OCI-LY7 (cell line): ENCODE results near the gene GOLGA8J. TPM values are rescaled to one million over a fixed set of nuclear protein-coding genes. Genes with fewer than 3 reads are reported as not detected.
A peak's percentile ranks its signal among the peaks of the same experiment; 100 is the strongest.
"Not testable (repeated sequence)": the region's sequence is repeated elsewhere in the genome, so short reads cannot be mapped to it uniquely, and the experiment has no call there.

ENCODE experiments used
- Bru-seq: library from RNA; stranded (reverse); fragments of 400-500 nt; gene quantifications from one replicate; lab custom pipeline; 2021; lab: Mats Ljungman, UMichigan
- BruChase-seq, 2 experiments: library from RNA; stranded (reverse); fragments of 400-500 nt; gene quantifications; one replicate each; lab custom pipeline; 2021; lab: Mats Ljungman, UMichigan
- BruUV-seq: library from RNA; stranded (reverse); fragments of 400-500 nt; replicated peaks from 2 replicates; lab custom pipeline; 2021; lab: Mats Ljungman, UMichigan
- CTCF ChIA-PET: fragments of 300-600 bp; sonication (Branson Sonifier 250); formaldehyde crosslinking; loops from one replicate; lab custom pipeline; 2022; ENCODE audit warnings: antibody characterized with exemption; ENCODE audit not compliant: unreplicated experiment; lab: Charles Lee
- POLR2A ChIA-PET: fragments of 300-600 bp; sonication (Branson Sonifier 250); formaldehyde crosslinking; loops from one replicate; lab custom pipeline; 2022; ENCODE audit warnings: antibody characterized with exemption; lab: Charles Lee
- DNase-seq: peaks from one replicate; pipeline ENCODE4 v3.0.0-alpha.2; 2015; ENCODE audit warnings: low spot score
- H2AFZ ChIP-seq: fragments of 200-600 bp; sonication (generic), shearing (Covaris generic); 2 replicates; pipeline ENCODE4 v1.6.1; 2014; ENCODE audit warnings: mild to moderate bottlenecking, antibody characterized with exemption, low read length, moderate library complexity
- H3K27ac ChIP-seq: fragments of 200-600 bp; sonication (generic); 2 replicates; pipeline ENCODE4 v1.5.1; 2014; ENCODE audit warnings: mixed run types, low read depth, mild to moderate bottlenecking, moderate library complexity, low read length, inconsistent platforms; ENCODE audit not compliant: poor library complexity, severe bottlenecking
- H3K36me3 ChIP-seq: fragments of 200-600 bp; sonication (generic); 2 replicates; pipeline ENCODE4 v1.6.1; 2014; ENCODE audit warnings: mild to moderate bottlenecking, antibody characterized with exemption, low read length, moderate library complexity, mixed read lengths; ENCODE audit not compliant: insufficient read depth
- H3K4me1 ChIP-seq: fragments of 200-600 bp; sonication (generic); 2 replicates; pipeline ENCODE4 v1.5.1; 2014; ENCODE audit warnings: mild to moderate bottlenecking, low read length; ENCODE audit not compliant: insufficient read depth, poor library complexity, severe bottlenecking
- H3K4me2 ChIP-seq: fragments of 200-600 bp; sonication (generic); 2 replicates; pipeline ENCODE4 v1.6.1; 2014; ENCODE audit warnings: mild to moderate bottlenecking, low read length
- H3K4me3 ChIP-seq: fragments of 200-600 bp; sonication (generic); 2 replicates; pipeline ENCODE4 v1.5.1; 2014; ENCODE audit warnings: mild to moderate bottlenecking, low read depth, low read length; ENCODE audit not compliant: poor library complexity, severe bottlenecking
- H3K79me2 ChIP-seq: fragments of 200-600 bp; sonication (generic); 2 replicates; pipeline ENCODE4 v1.6.1; 2016; ENCODE audit warnings: low read depth, mild to moderate bottlenecking, low read length, moderate library complexity, mixed read lengths; ENCODE audit not compliant: insufficient read depth
- H3K9me2 ChIP-seq: fragments of 200-600 bp; sonication (generic); 2 replicates; pipeline ENCODE4 v1.6.1; 2016; ENCODE audit warnings: mild to moderate bottlenecking, low read length, mixed read lengths; ENCODE audit not compliant: insufficient read depth
- H3K9me3 ChIP-seq: fragments of 200-600 bp; sonication (generic); 2 replicates; pipeline ENCODE4 v1.6.1; 2014; ENCODE audit warnings: mild to moderate bottlenecking, mixed run types, low read length, mixed read lengths
- H4K20me1 ChIP-seq: fragments of 200-600 bp; sonication (generic); 2 replicates; pipeline ENCODE4 v1.6.1; 2014; ENCODE audit warnings: mild to moderate bottlenecking, antibody characterized with exemption, low read length, moderate library complexity, mixed read lengths; ENCODE audit not compliant: insufficient read depth
- CTCF ChIP-seq: fragments of 200-600 bp; sonication (generic); conservative IDR thresholded peaks from 2 replicates; pipeline ENCODE4 v1.5.1; 2014; ENCODE audit warnings: mild to moderate bottlenecking, antibody characterized with exemption, low read length, moderate library complexity, mixed read lengths
- EZH2phosphoT487 ChIP-seq: fragments of 200-600 bp; sonication (generic); IDR thresholded peaks from 2 replicates; pipeline ENCODE4 v1.6.1; 2018; ENCODE audit warnings: low read depth, borderline replicate concordance, mild to moderate bottlenecking, mixed run types, antibody characterized with exemption, low read length, moderate library complexity, mixed read lengths
- intact Hi-C: fragments of 100-400 bp; cut with micrococcal nuclease; formaldehyde crosslinking; loops from one replicate; pipeline ENCODE4 v1.10.0; 2022; ENCODE audit not compliant: unreplicated experiment
- long read RNA-seq: library from polyadenylated mRNA; stranded (forward); transcript quantifications from one replicate; pipeline ENCODE4 v2.0.0, GENCODE V29; 2022
- total RNA-seq, 2 experiments: library from RNA; depleted of rRNA in 1 of 2; stranded (reverse); fragments of >200 nt in 1 of 2; shearing (Covaris generic) in 1 of 2; gene quantifications; 2 replicates each; pipeline ENCODE4 v1.2.3, GENCODE V29; 2014 to 2022

GOLGA8J gene
- total RNA-seq (2014; rRNA removed; shearing (Covaris generic)) (not detected in 2 replicates), total RNA-seq (2022) (not detected in 2 replicates), Bru-seq, nascent RNA (not detected), BruChase-seq, experiment 1, labeled RNA remaining after a 6-hour chase (percentile 10 among the genes with signal in this experiment), BruChase-seq, experiment 2, labeled RNA remaining after a 2-hour chase (not detected)
- long read RNA-seq = 0 reads

DNA sequence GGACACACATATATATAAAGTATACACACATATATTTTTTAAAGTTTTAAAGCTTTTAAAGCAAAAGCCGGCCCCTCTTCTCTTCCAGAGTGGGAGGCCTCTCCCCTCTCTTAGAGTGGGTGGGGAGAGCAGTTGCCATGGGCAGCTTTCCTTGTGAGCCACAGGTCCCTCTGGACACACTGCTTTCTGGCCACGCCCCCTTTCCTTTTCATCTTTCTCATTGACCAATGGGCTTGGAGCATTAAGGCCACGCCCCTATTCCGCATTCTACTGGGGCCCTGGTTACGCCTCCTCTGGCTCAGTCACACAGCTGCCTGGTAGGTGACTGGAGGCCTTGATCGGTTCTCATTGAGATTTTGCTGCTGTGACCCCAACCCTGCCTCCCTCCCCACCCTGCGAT, at the start of gene GOLGA8J:
Gene GOLGA8J (plus strand): TSS at position 301 of the 400 bp plus-strand sequence. CDS start 98 bp downstream, at position 399.
- H3K9me2 ChIP-seq, H3K79me2 ChIP-seq, H3K9me3 ChIP-seq, H3K4me1 ChIP-seq, H3K36me3 ChIP-seq, DNase-seq, H3K4me3 ChIP-seq, H3K4me2 ChIP-seq, BruUV-seq, intact Hi-C loops, H4K20me1 ChIP-seq, H2AFZ ChIP-seq, H3K27ac ChIP-seq, POLR2A ChIA-PET, CTCF ChIA-PET: not testable (repeated sequence)

DNA sequence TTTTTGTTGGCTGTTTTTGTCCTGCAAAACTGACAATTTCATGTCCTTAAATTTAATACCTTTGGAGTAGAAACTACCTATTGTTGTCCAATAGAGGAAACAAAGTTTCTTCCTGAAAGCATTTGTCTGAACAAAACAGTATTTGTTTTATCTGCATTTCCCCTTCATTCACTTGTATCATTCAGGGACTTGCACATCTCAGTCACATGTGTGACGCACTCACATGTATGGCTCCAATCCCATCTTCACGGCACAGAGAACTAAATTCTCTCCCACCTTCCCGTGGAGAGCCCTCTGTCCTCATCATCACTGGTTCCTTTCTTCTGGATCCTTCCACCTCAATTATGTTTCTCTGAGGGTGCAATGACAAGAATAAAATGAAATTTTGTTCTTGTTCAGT, 49.5 kb upstream of the GOLGA8J start:
- ChIA-PET POLR2A (interaction anchor here (0.6 kb wide), 1 partner anchor 37 kb away, joined by 5 read pairs; no protein-coding TSS in a partner anchor), CTCF (no interaction called here)
- no peak for TF ChIP-seq EZH2phosphoT487
- no peak for TF ChIP-seq CTCF
- Histone ChIP-seq H3K4me2 (no peak overlapping the region), H3K79me2 (no peaks in the 10 kb centered on the region), H3K9me2 (no peaks in the 10 kb centered on the region), H3K27ac (no peak overlapping the region), H3K4me1 (no peaks in the 10 kb centered on the region), H4K20me1 (no peaks in the 10 kb centered on the region), H2AFZ (no peak overlapping the region), H3K4me3 (no peak overlapping the region), H3K36me3 (no peaks in the 10 kb centered on the region), H3K9me3 (no peaks in the 10 kb centered on the region)
- DNase-seq = no peak
- no TSS peak for BruUV-seq
- intact Hi-C loops = no loop called here

GRCh38 chr15:30033763-30034162, 49.0 kb upstream of the GOLGA8J start:
- no peak for DNase-seq
- Histone ChIP-seq H3K36me3 (no peaks in the 10 kb centered on the region), H3K27ac (no peak overlapping the region), H2AFZ (no peak overlapping the region), H3K4me2 (no peak overlapping the region), H3K4me1 (no peaks in the 10 kb centered on the region), H3K4me3 (no peak overlapping the region), H4K20me1 (no peaks in the 10 kb centered on the region), H3K79me2 (no peaks in the 10 kb centered on the region), H3K9me3 (no peaks in the 10 kb centered on the region), H3K9me2 (no peaks in the 10 kb centered on the region)
- intact Hi-C loops = no loop called here
- ChIA-PET POLR2A (interaction anchor here (0.6 kb wide), 1 partner anchor 36 kb away, joined by 5 read pairs; no protein-coding TSS in a partner anchor), CTCF (no interaction called here)
- BruUV-seq = no TSS peak
- TF ChIP-seq CTCF = no peak
- TF ChIP-seq EZH2phosphoT487 = no peak
